C4-2B (cell line): ENCODE data around the gene SCNN1G.

ENCODE experiments used
- ZFX ChIP-seq: fragments of 450-650 bp; IDR thresholded peaks from 2 replicates; pipeline ENCODE4 v1.6.1; 2017
- TF ChIP-seq, protein P1 (sequence below): fragments of 450-650 bp; conservative IDR thresholded peaks from 2 replicates; pipeline ENCODE4 v1.5.1; 2017; ENCODE audit warnings: mild to moderate bottlenecking

DNA sequence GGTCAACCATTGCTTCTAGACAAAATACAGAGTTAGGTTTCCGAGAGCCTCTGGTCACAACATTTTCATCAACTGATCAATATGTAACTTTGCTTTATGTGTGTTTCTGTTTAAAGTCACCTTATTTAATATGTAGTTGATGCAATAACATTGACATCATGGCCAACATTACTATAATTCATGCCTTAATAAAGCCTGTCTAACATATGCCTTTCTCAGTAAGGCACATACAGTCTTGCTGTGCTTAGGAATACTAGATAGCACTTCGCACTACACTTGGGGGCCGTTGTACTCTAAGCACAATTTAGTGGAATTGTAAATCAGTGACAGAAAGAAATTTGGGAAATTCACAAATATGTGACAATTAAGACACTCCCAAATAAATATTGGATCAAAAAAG lies 9.6 kb upstream of the SCNN1G start:
- TF ChIP-seq, protein P1, sequence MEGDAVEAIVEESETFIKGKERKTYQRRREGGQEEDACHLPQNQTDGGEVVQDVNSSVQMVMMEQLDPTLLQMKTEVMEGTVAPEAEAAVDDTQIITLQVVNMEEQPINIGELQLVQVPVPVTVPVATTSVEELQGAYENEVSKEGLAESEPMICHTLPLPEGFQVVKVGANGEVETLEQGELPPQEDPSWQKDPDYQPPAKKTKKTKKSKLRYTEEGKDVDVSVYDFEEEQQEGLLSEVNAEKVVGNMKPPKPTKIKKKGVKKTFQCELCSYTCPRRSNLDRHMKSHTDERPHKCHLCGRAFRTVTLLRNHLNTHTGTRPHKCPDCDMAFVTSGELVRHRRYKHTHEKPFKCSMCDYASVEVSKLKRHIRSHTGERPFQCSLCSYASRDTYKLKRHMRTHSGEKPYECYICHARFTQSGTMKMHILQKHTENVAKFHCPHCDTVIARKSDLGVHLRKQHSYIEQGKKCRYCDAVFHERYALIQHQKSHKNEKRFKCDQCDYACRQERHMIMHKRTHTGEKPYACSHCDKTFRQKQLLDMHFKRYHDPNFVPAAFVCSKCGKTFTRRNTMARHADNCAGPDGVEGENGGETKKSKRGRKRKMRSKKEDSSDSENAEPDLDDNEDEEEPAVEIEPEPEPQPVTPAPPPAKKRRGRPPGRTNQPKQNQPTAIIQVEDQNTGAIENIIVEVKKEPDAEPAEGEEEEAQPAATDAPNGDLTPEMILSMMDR = no peak
- TF ChIP-seq ZFX = no peak
